K562 (cell line): Measurements from ENCODE around the gene GLIS2.

ENCODE experiments used
- BHLHE40 ChIP-seq: IDR thresholded peaks from 2 replicates; pipeline ENCODE4 v1.6.1; 2011; ENCODE audit warnings: low read length, improper control_type of control experiment
- CTCF ChIP-seq, 3 experiments: IDR thresholded peaks in 2 of 3; conservative IDR thresholded peaks in 1 of 3; 2 replicates each; pipeline ENCODE4 v1.5.1; 2011 to 2012; ENCODE audit warnings: low read length in 3 of 3, mild to moderate bottlenecking in 3 of 3, control low read depth in 2 of 3, improper control_type of control experiment in 1 of 3, inconsistent platforms in 1 of 3, low read depth in 1 of 3, mixed read lengths in 1 of 3, moderate library complexity in 1 of 3; ENCODE audit not compliant: insufficient read depth in 2 of 3
- EZH2 ChIP-seq: IDR thresholded peaks from 2 replicates; pipeline ENCODE4 v1.6.1; 2012; ENCODE audit warnings: low read depth, mild to moderate bottlenecking, inconsistent platforms, low read length, borderline replicate concordance
- HDAC2 ChIP-seq: fragments of 450-650 bp; IDR thresholded peaks from 2 replicates; pipeline ENCODE4 v1.6.1; 2016; ENCODE audit warnings: mild to moderate bottlenecking
- KDM5B ChIP-seq: fragments of 200-600 bp; sonication (generic); IDR thresholded peaks from 2 replicates; pipeline ENCODE4 v1.6.1; 2012; ENCODE audit warnings: low read depth, mild to moderate bottlenecking, moderate library complexity, low read length, control low read depth, inconsistent platforms; ENCODE audit not compliant: insufficient replicate concordance
- MAFG ChIP-seq: fragments of 450-650 bp; conservative IDR thresholded peaks from 2 replicates; pipeline ENCODE4 v1.6.1; 2016; ENCODE audit warnings: missing genetic modification characterization, missing compliant biosample characterization
- POLR2A ChIP-seq: fragments of 450-650 bp; conservative IDR thresholded peaks from 2 replicates; pipeline ENCODE4 v1.6.1; 2016
- YY1 ChIP-seq, 3 experiments: IDR thresholded peaks; 2 replicates each; pipeline ENCODE4 v1.6.1; 2011; ENCODE audit warnings: low read length in 2 of 3, mild to moderate bottlenecking in 2 of 3, moderate library complexity in 2 of 3, borderline replicate concordance in 1 of 3, control low read depth in 1 of 3, low read depth in 1 of 3; ENCODE audit not compliant: insufficient read depth in 3 of 3, insufficient replicate concordance in 2 of 3, control insufficient read depth in 1 of 3, insufficient read length in 1 of 3; ENCODE audit errors: extremely low read depth in 1 of 3

- TF ChIP-seq MAFG (no peak), BHLHE40 (no peak), KDM5B (no peak), EZH2 (no peak), HDAC2 (no peak), POLR2A (no peak), CTCF (IDR thresholded peaks at IDR 0.05 in 2 of 3, conservative IDR thresholded peaks at IDR 0.05 in 1 of 3; ENCODE audit: insufficient read depth in 2 of 3, low read depth in 1 of 3, low read length in 3 of 3) (no peak), YY1 (IDR thresholded peaks at IDR 0.05; ENCODE audit: borderline replicate concordance in 1 of 3, control insufficient read depth in 1 of 3, extremely low read depth in 1 of 3, insufficient read depth in 3 of 3, insufficient read length in 1 of 3, insufficient replicate concordance in 2 of 3, low read depth in 1 of 3, low read length in 2 of 3) (no peak)
Observed at GRCh38 chr16:4385789-4386450, 70.1 kb downstream of the GLIS2 start.
